HG02970 (cell line): ENCODE data around the gene ZDHHC12.
A peak's percentile ranks its signal among the peaks of the same experiment; 100 is the strongest.
"Not testable (repeated sequence)": the region's sequence is repeated elsewhere in the genome, so short reads cannot be mapped to it uniquely, and the experiment has no call there.

Experiments used
- ATAC-seq: cut with Tn5 transposase; IDR thresholded peaks from one replicate; pipeline ENCODE4 v1.9.1; 2021; ENCODE audit warnings: mild to moderate bottlenecking, moderate library complexity, moderate number of reproducible peaks; ENCODE audit not compliant: unreplicated experiment, low FRiP score

Gene ZDHHC12

DNA sequence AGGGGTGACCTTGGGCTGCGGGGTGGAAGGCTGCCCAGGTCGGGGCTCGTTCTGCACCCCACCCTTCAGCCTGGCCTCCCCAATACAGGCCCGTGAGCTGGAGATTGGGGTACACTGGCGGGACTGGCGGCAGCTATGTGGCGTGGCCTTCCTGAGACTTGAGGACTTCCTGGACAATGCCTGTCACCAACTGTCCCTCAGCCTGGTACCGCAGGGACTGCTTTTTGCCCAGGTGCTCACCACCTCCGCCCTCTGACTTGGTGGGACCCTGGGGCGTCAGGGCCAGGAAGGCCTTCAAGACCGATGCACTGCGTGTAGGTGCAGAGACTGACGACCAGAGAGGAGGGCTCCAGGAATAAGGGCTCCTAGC is 10.5 kb downstream of the ZDHHC12 start:
- no peak for ATAC-seq

DNA sequence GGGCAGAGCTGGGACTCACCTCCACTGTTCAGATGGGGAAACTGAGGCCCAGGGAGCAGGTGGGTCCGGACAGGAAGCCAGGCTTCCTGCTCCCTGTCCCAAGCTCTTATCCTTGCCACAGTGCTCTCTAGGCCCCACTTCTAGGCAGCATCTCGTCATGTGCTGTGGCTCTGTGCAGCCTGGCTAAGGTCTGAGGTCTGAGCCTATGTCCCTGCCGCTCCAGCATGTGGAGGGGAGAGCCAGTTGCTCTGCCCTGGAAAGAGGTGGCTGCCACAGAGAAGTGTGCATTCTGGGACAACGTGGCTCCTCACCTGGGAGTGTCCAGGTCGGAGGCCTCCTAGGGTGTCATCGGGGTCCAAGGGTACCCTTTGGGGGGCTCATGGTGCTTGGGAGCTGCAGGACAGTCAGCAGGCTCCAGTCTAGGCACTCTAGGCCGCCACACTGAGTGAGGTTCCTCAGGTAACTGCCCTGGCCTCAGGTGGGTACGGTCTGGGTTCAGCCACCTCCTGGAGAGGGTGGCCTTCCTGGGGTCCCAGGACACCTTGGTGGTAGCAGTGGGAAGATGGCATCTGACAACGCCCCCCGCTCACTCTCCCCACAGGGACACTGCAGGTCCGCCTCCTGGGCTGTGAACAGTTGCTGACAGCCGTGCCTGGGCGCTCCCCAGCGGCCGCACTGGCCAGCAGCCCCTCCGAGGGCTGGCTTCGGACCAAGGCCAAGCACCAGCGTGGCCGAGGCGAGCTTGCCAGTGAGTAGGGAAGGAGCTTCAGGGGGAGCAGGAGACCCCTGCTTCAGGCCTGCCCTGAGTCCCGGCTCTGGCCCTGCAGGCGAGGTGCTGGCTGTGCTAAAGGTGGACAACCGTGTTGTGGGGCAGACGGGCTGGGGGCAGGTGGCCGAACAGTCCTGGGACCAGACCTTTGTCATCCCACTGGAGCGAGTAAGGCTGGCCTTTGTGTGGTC is 11.2 kb downstream of the ZDHHC12 start:
- no peak for ATAC-seq

DNA sequence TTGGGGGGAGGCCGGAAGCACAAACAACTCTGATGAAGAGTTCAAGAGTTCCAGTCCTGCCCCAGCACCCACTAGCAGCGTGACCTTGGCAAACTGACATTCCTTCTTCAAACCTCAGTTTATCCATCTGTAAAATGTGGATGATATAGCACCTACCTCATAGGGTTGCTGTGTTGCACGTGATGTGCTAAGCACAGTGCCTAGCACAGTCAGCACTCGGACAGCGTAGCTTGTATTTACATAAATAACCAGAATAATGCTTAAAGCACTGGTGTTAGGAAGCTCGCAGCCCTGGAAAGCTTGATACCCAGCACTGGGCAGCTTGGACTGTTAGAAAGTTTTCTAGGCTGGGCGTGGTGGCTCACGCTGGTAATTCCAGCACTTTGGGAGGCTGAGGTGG is 16.5 kb downstream of the ZDHHC12 start:
- no peak for ATAC-seq

DNA sequence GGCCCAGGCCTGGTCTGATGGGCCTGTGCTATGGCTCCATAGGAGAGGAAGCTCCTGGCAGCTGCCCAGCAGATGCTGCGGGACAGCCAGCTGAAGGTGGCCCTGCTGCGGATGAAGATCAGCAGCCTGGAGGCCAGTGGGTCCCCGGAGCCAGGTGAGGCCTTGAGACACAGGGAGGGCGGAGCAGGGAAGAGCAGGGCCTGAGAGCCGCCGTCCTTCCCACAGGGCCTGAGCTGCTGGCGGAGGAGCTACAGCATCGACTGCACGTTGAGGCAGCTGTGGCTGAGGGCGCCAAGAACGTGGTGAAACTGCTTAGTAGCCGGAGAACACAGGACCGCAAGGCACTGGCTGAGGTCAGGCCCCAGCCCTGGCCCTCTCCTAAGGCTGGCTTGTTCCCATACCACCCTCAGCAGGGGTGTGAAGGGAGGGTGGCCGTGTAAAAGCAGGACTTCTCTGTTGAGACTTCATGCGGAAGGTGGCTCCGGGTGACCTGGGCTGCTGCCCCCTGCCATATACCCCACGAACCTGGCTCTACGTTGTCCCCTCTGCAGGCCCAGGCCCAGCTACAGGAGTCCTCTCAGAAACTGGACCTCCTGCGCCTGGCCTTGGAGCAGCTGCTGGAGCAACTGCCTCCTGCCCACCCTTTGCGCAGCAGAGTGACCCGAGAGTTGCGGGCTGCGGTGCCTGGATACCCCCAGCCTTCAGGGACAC is 17.1 kb downstream of the ZDHHC12 start:
- ATAC-seq: no peak

DNA sequence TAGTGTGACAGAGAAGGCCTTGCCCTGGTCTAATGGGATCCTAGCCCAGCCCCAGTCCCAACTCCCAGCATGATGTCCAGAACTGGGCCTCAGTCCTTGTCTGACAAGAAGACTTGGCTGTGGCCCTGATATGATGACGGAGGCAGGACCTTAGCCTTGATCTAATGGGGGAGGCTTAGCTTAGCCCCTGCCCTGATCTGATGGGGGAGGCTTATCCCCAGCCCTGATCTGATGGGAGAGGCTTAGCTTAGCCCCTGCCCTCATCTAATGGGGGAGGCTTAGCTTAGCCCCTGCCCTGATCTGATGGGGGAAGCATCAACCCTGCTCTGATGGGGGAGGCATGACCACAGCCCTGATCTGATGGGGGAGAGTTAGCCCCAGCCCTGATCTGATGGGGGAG is 17.9 kb downstream of the ZDHHC12 start:
- no peak for ATAC-seq

DNA sequence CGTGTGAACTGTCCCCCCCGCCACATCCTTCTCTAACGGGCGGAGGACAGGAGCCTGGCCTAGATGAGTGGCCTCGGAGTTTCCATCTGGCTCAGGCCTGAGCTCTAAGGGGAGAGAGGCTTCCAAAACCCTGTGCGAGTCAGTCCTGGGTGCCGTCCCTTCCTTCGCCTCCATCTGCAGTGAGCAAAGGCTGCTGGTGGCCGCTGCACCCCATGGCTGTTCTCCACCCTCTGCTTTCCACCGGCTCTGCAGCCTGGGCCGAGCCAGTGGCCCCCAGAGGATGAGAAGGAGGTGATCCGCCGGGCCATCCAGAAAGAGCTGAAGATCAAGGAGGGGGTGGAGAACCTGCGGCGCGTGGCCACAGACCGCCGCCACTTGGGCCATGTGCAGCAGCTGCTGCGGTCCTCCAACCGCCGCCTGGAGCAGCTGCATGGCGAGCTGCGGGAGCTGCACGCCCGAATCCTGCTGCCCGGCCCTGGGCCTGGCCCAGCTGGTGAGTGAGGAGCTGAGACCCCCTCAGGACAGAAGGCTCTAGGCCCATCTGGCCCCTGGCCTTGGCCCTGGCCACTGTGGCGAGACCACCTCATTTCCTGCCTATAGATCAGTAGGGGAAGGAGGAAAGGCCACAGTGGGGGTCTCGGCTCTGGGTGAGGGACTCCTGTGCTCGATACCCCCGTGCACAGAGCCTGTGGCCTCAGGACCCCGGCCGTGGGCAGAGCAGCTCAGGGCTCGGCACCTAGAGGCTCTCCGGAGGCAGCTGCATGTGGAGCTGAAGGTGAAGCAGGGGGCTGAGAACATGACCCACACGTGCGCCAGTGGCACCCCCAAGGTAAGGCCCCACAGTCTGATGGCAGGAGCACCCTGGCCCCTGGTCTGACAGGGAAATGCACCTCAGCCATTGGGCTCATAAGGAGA is 18.6 kb downstream of the ZDHHC12 start:
- no peak for ATAC-seq

DNA sequence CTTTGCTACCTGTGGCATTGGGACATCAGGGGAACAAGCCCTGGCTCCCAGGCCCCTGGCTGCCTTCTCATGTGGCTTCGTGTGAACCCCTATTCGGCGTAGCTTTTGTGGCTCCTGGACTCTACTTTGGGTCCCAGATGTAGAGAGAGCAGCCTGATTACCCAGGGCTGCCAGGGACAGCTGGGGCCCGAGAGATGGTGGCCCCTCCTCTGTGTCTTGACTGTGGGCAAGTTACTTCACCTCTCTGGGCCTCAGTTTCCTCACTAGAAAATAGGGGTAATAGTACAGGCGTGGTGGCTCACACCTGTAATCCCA is 19.6 kb downstream of the ZDHHC12 start:
- ATAC-seq: no peak

DNA sequence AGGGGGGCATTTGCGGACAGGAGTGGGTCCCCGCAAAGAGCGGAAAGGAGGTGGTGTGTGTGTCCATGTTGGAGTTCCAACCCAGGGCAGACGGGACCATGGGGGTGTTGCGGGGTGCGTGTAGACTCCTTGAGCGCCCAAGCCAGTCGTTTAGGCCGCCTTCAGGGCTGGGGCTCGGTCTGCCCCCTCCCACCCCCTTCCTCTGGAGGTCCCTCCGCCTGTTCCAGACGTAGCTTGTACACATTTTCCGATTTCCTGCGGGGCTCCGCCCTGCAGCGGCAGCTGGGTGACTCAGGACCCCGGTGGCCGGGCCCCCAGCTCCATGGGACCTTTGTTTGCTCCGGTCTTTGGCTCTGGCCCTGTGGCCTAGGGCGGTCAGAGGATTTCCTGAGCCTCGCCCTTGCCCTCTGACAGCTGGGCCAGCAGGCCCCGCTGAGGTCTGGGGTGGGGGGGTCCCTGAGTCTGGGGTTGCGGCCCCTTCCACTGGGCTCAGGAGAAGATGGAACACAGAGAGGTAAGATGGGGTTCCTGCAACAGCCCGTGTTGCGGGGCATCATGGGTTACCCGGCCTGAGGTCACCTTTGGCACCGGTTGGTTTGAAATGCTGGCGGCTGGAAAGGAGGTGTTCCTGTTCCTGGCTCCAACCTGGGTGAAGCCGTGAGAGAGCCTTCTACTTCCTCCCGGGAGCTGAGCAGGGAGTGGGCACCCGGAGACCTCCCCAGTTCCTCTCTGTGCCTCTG is 20.1 kb downstream of the ZDHHC12 start:
- no peak for ATAC-seq

DNA sequence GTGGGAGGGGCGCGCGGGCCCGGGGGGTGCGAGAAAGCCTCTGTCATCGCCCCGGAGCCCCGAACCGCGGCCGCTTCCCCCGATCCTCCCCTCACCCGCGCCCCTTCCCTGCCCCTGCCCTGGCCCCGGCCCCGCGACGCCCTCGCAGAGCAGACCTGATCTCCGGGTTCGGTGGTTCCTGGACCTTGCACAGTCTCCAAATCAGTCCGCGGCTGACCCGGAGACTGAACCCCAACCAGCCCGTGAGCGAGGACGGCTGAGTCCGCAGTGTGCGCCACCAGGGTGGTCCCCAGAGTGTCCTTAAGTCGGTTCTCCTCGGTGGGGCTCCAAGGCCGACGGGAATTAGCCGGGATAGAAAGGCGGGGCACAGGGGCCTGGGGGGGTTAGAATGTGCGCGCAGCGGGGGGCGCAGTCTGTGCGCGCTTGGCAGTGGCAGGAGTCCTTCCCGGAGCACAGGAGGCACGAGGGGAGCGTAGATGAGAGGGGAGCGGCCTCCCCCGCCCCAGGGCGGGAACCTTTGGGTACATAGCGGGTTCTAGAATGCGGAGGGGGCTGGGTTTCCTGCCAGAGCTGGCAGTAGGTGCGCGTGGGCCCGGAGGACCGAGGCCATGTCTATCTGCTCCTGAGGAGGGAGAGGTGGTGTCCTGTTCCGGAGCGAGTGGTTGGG is 20.8 kb downstream of the ZDHHC12 start:
- ATAC-seq: no peak

DNA sequence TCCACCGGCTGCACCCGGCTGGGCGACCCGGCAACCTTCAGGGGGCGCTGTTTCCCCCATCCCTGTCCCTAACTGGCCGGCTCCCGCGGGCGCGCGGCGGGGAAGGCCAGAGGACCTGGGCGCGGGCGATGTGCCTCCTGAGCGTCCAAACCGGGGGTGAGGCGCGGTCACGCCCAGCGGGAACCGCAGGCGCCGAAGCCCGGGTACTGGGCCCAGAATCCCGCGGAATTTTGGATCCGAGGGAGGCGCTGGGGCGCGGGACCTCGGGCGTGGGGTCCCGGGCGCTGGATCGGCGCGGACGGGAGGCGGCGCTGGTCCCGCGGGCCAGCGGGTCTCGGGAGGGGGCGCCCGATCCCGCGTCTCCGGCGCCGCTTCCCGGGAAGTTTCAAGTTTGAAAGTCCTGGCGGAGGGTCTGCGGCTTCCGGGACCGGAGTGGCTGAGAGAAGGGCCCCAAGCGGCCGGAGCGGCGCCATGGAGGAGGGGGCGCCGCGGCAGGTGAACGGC is 21.4 kb downstream of the ZDHHC12 start, which contains the start of gene PKN3:
TSS of gene PKN3 (plus strand) at position 59 of the 504 bp plus-strand sequence. CDS start at position 472, 413 bp downstream.
- peak; percentile 55 for ATAC-seq

DNA sequence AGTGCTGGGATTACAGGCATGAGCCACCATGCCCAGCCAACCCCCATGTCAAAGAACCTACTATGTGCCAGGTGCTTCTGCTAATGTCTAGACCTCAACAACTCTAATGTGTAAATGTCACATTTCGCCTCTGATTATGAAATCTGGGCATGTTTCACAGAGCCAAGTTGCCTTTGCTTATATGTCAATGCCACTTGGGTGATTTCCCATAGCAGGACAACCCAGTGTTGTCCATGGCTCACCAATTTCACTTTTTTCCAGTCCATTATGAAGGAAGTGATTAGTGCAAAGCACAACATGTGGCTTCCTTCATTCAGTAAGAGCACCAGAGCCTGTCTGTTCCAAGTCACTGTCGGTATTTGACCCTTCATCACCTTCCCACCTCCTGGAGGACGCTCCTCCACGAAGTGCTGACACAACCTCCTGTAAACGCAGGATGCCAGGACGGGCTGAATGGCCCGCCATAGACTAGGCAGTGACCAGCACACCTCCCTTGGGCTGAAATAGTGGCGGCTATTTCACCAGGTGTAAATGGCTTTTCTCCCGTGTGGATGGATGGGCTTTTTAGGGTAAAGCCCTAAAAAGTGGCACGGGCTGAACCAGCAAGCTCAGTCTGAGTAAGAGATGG is 22.6 kb downstream of the ZDHHC12 start:
- ATAC-seq: no peak

DNA sequence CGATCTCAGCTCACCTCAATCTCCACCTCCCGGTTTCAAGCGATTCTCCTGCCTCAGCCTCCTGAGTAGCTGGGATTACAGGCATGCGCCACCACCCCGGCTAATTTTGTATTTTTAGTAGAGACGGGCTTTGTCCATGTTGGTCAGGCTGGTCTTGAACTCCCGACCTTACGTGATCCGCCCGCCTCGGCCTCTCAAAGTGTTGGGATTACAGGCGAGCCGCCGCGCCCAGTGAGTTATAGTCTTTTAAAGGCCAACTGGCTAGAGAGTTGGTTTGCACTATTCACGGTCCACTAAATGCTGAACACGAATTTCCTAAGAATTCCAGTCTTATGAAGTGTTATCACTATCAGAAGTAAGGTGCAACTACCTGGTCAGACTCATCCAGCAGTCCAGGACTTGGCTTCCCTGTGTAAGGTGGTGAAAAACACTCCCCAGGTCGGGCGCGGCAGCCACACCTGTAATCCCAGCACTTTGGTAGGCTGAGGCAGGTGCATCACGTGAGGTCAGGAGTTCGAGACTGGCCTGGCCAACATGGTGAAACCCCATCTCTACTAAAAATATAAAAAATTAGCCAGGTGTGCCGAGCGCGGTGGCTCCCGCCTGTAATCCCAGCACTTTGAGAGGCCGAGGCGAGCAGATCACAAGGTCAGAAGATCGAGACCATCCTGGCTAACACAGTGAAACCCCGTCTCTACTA is 24.7 kb downstream of the ZDHHC12 start:
- not testable (repeated sequence) for ATAC-seq

DNA sequence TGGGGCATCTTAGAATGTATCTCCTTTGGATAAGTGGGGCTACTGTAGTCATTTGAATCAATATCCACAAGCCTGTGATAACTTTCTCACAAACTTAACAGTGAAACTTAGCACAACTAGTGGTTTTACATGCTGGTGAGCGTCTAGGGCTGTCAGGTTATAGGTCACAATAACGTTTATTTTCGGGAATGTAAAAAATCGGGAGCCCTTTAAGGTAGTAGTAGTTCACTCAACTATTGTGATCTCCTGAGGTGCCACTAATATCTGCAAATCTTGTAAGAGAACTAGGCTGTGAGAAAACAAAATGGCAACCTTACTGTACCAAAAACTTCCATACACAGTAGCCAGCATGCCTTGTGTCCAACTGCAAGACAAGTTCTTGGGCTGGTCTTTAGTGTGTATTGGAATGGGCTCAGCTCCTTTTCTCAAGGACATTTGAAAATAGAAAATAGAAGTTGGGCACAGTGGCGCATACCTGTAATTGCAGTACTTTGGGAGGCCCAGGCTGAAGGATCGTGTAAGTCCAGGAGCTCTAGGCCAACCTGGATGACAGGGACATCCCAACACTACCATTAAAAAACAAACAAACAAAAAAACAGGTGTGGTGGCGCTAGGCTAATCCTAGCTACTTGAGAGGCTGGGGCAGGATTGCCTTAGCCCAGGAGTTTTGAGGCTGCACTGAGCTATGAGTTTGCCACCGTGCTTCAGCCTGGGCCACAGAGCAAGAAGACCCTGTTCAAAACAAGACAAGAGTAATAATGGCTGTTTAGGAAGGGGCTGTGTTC is 26.8 kb downstream of the ZDHHC12 start:
- ATAC-seq: no peak

DNA sequence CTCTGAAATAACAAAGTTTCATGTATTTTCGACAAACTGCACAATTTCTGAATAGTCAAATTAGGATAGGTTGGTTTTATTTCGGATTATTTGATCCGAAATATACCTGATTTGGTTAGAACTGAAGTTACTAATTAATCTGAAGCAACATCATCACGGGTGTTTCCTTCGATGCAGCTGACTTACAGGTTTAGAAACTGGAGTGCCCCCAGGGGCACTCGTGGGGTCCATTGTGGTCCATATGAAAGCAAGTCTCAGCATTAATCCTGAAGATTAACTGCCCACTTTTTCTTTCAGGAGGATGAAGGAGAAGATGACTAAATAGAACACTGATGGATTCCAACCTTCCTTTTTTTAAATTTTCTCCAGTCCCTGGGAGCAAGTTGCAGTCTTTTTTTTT is 29.6 kb downstream of the ZDHHC12 start:
- no peak for ATAC-seq

DNA sequence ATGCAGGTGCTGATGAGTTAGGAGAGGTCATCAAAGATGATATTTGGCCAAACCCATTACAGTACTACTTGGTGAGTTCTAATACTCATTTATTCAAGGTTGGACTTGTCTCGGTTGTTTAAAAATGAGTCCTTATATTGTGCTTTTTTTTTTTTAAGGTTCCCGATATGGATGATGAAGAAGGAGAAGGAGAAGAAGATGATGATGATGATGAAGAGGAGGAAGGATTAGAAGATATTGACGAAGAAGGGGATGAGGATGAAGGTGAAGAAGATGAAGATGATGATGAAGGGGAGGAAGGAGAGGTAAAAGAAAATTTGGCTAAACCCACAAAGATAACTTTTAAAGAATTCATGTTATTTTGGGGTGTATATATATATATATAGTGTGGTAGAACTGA is 30.2 kb downstream of the ZDHHC12 start:
- not testable (repeated sequence) for ATAC-seq

DNA sequence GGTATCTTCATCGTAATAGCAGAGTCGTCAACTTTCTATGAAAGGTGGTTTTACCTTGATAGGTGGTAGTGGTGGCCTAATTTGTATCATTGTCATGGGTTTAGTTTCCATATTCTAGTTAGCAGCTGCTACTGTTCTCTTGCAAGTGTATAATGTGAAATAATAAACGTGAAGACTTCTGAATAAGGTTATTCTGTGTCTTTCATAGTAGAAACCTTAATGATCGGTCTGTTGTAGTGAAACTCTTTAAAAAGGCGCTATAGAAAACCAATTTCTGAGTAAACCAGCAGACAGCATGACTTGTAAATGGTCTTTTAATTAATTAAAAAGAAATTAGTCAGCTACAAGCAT is 33.3 kb downstream of the ZDHHC12 start:
- no peak for ATAC-seq

DNA sequence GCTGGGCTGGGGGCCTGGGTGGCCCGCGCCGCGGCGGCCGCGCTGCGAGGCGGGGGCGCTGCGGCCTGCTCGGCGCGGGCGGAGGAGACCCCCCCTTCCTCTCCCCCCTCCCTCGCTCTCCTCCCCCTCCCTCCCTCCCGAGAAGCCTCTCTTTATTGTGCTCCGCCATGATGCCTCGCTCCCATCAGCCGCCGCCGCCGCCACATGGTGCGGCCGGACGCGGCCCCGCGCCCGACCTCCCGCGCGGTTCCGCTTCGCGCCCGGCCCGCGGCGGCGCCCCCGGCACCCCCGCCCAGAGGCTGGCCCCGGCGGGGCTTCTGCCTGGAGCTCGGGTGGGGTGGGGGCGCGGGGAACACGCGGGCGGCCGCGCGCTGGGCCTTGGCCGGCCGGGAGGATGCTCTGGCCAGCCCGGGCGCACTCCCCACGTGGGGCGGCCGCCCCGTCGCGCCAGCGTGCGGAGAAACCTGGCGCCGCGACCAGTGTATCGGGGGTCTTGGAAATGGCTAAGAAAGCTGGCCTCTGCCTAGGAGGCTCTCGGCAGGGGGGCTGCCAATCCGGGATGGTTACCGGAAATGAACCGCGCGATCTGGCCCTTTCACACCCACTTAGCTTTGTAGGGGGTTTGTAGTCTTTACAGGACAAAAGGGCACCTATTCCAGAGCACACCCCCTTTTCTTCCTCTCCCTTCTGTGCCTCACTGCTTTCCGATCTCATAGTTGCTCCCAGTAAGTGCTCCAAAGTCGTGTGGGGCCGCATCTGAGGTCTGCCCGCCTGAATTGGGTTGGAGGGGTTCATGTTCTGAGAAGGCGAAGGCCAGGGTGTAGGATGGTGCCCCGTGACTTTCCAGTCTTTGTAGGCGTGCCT is 33.9 kb downstream of the ZDHHC12 start:
- no peak for ATAC-seq
